ENCODE results near the gene MAP7D1.

Gene MAP7D1

GRCh38 chr1:36155408-36156328 lies at the start of gene MAP7D1:
MAP7D1 (plus strand) TSS chr1:36156160; CDS start chr1:36156418, 258 bp downstream.
- peak; percentile 68 for DNase-seq (ENCODE audit: low read depth)

GRCh38 chr1:36106269-36106668 lies 49.7 kb upstream of the MAP7D1 start:
- DNase-seq (ENCODE audit: low read depth), result no peak

GRCh38 chr1:36107394-36107793 lies 48.6 kb upstream of the MAP7D1 start:
- DNase-seq (ENCODE audit: low read depth), result no peak

- DNase-seq (ENCODE audit: low read depth), result peak; percentile 76
These were observed 47.6 kb upstream of the MAP7D1 start for GRCh38 chr1:36108314-36108713.

GRCh38 chr1:36109041-36109679 lies 46.8 kb upstream of the MAP7D1 start:
- DNase-seq (ENCODE audit: low read depth), result no peak

GRCh38 chr1:36111151-36111550 lies 44.8 kb upstream of the MAP7D1 start:
- no peak for DNase-seq (ENCODE audit: low read depth)

GRCh38 chr1:36112823-36113222 lies 43.1 kb upstream of the MAP7D1 start:
- no peak for DNase-seq (ENCODE audit: low read depth)

- DNase-seq (ENCODE audit: low read depth), result no peak
These were observed 41.6 kb upstream of the MAP7D1 start for GRCh38 chr1:36114371-36114770.

- peak; percentile 84 for DNase-seq (ENCODE audit: low read depth)
These were observed 40.7 kb upstream of the MAP7D1 start for GRCh38 chr1:36115200-36115669.

- DNase-seq (ENCODE audit: low read depth), result no peak
These were observed 40.0 kb upstream of the MAP7D1 start for GRCh38 chr1:36115931-36116330.

GRCh38 chr1:36116901-36117300 lies 39.1 kb upstream of the MAP7D1 start:
- DNase-seq (ENCODE audit: low read depth), result no peak

GRCh38 chr1:36118447-36119204 lies 37.3 kb upstream of the MAP7D1 start:
- no peak for DNase-seq (ENCODE audit: low read depth)

- DNase-seq (ENCODE audit: low read depth), result no peak
These were observed 36.5 kb upstream of the MAP7D1 start for GRCh38 chr1:36119456-36119855.

GRCh38 chr1:36122062-36123030 lies 33.6 kb upstream of the MAP7D1 start:
- no peak for DNase-seq (ENCODE audit: low read depth)

- no peak for DNase-seq (ENCODE audit: low read depth)
These were observed 32.6 kb upstream of the MAP7D1 start for GRCh38 chr1:36123356-36123755.

- no peak for DNase-seq (ENCODE audit: low read depth)
These were observed 31.4 kb upstream of the MAP7D1 start for GRCh38 chr1:36124404-36125128.

- DNase-seq (ENCODE audit: low read depth), result no peak
These were observed 30.6 kb upstream of the MAP7D1 start, which contains the start of gene COL8A2 for GRCh38 chr1:36125129-36125991. COL8A2 (minus strand) TSS chr1:36125222; CDS start chr1:36100242, 24,980 bp downstream.

- DNase-seq (ENCODE audit: low read depth), result no peak
These were observed 29.8 kb upstream of the MAP7D1 start for GRCh38 chr1:36126005-36126716.
